Measurements from ENCODE around the gene NBPF9.
"Not testable (repeated sequence)": the region's sequence is repeated elsewhere in the genome, so short reads cannot be mapped to it uniquely, and the experiment has no call there.

NBPF9 gene

DNA sequence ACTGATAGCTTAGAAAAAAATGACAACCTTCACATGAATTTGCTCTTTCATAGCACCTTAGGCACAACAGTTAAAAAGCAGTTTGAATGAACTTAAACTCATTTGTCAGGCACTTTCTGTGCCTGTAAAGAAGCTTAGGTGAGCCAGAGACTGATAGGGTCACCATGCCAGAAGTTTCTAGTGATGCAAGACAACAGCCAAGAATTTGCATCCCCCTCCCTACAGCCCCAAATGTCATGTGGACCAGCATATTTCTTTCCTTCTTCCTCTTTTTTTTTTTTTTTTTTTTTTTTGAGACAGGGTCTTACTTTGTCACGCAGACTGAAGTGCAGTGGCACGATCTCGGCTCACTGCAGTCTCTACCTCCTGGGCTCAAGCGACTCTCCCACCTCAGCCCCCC, 89.8 kb downstream of the NBPF9 start:
- not testable (repeated sequence) for DNase-seq

GRCh38 chr1:149012599-149012998, 90.8 kb downstream of the NBPF9 start:
- DNase-seq = not testable (repeated sequence)

GRCh38 chr1:149009761-149010160, 93.6 kb downstream of the NBPF9 start:
- not testable (repeated sequence) for DNase-seq

DNA sequence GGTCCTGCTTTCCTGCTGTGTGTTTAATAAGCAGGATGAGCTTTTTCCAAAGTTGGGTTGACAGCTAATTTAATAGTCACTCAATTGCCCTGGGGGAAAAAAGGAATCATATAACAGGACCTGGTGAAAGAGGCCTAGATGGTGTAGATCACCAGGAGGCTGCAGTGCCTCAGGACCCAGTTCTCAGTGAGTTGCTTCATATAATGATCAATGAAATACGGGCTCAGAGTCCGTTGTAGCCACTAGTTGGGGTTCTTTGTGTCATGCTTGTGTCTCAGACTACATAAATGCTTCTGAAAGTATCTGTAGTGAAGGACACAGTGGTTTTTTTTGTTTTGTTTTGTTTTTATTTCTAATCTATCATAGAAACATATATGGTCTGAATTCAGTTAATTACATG, 94.6 kb downstream of the NBPF9 start:
- not testable (repeated sequence) for DNase-seq

GRCh38 chr1:149008326-149008725, 95.0 kb downstream of the NBPF9 start:
- not testable (repeated sequence) for DNase-seq
